ENCODE results near the gene ANAPC10.

ANAPC10 gene

GRCh38 chr4:145097331-145097820, 620 bp downstream of the ANAPC10 start:
- TF ChIP-seq GATA1 (IDR thresholded peaks at IDR 0.05; ENCODE audit: low read depth, low read length): no peak
- TF ChIP-seq POLR2A (IDR thresholded peaks at IDR 0.05; ENCODE audit: low read length): no peak
- peak; percentile 63 to 73 for DNase-seq

GRCh38 chr4:145093638-145094037, 4.4 kb downstream of the ANAPC10 start:
- TF ChIP-seq GATA1 (IDR thresholded peaks at IDR 0.05; ENCODE audit: low read depth, low read length): no peak
- TF ChIP-seq POLR2A (IDR thresholded peaks at IDR 0.05; ENCODE audit: low read length): no peak
- DNase-seq: peak; percentile 5 to 7

GRCh38 chr4:145090380-145090779, 7.6 kb downstream of the ANAPC10 start:
- DNase-seq: no peak
- TF ChIP-seq POLR2A (IDR thresholded peaks at IDR 0.05; ENCODE audit: low read length) (no peak), GATA1 (IDR thresholded peaks at IDR 0.05; ENCODE audit: low read depth, low read length) (no peak)

- TF ChIP-seq GATA1 (IDR thresholded peaks at IDR 0.05; ENCODE audit: low read depth, low read length): no peak
- no peak for TF ChIP-seq POLR2A (IDR thresholded peaks at IDR 0.05; ENCODE audit: low read length)
- DNase-seq: peak in 1 of 2 experiments; percentile 41
Measured at GRCh38 chr4:145083891-145084605, 13.9 kb downstream of the ANAPC10 start.

GRCh38 chr4:145081756-145082155, 16.2 kb downstream of the ANAPC10 start:
- TF ChIP-seq POLR2A (IDR thresholded peaks at IDR 0.05; ENCODE audit: low read length) (no peak), GATA1 (IDR thresholded peaks at IDR 0.05; ENCODE audit: low read depth, low read length) (no peak)

GRCh38 chr4:145076469-145076855, 21.5 kb downstream of the ANAPC10 start:
- DNase-seq: no peak
- TF ChIP-seq POLR2A (IDR thresholded peaks at IDR 0.05; ENCODE audit: low read length): no peak
- TF ChIP-seq GATA1 (IDR thresholded peaks at IDR 0.05; ENCODE audit: low read depth, low read length): no peak

More at GRCh38 chr4:145081756-145082155, 16.2 kb downstream of the ANAPC10 start:
- DNase-seq: no peak

GRCh38 chr4:145075742-145076468, 22.1 kb downstream of the ANAPC10 start:
- peak; percentile 68 to 89 for DNase-seq
- TF ChIP-seq POLR2A (IDR thresholded peaks at IDR 0.05; ENCODE audit: low read length) (no peak), GATA1 (IDR thresholded peaks at IDR 0.05; ENCODE audit: low read depth, low read length) (no peak)

- TF ChIP-seq GATA1 (IDR thresholded peaks at IDR 0.05; ENCODE audit: low read depth, low read length) (no peak), POLR2A (IDR thresholded peaks at IDR 0.05; ENCODE audit: low read length) (no peak)
- DNase-seq: no peak
Measured at GRCh38 chr4:145071560-145071959, 26.4 kb downstream of the ANAPC10 start.

GRCh38 chr4:145069361-145069760, 28.6 kb downstream of the ANAPC10 start:
- TF ChIP-seq POLR2A (IDR thresholded peaks at IDR 0.05; ENCODE audit: low read length) (no peak), GATA1 (IDR thresholded peaks at IDR 0.05; ENCODE audit: low read depth, low read length) (no peak)
- DNase-seq: no peak

GRCh38 chr4:145066063-145066501, 31.9 kb downstream of the ANAPC10 start:
- TF ChIP-seq POLR2A (IDR thresholded peaks at IDR 0.05; ENCODE audit: low read length) (no peak), GATA1 (IDR thresholded peaks at IDR 0.05; ENCODE audit: low read depth, low read length) (no peak)

GRCh38 chr4:145061318-145061920, 36.6 kb downstream of the ANAPC10 start:
- peak; percentile 65 to 74 for DNase-seq
- no peak for TF ChIP-seq GATA1 (IDR thresholded peaks at IDR 0.05; ENCODE audit: low read depth, low read length)
- TF ChIP-seq POLR2A (IDR thresholded peaks at IDR 0.05; ENCODE audit: low read length): no peak

More at GRCh38 chr4:145066063-145066501, 31.9 kb downstream of the ANAPC10 start:
- DNase-seq: no peak

GRCh38 chr4:145058256-145058655, 39.7 kb downstream of the ANAPC10 start:
- no peak for TF ChIP-seq GATA1 (IDR thresholded peaks at IDR 0.05; ENCODE audit: low read depth, low read length)
- no peak for TF ChIP-seq POLR2A (IDR thresholded peaks at IDR 0.05; ENCODE audit: low read length)
- DNase-seq: no peak

GRCh38 chr4:145056325-145057130, 41.5 kb downstream of the ANAPC10 start:
- DNase-seq: no peak
- TF ChIP-seq POLR2A (IDR thresholded peaks at IDR 0.05; ENCODE audit: low read length): no peak
- TF ChIP-seq GATA1 (IDR thresholded peaks at IDR 0.05; ENCODE audit: low read depth, low read length): no peak

All from erythroblast (primary cell).